IMR-90 (cell line): ENCODE measurements around the gene NCAPD3. TPM values are rescaled to one million over a fixed set of nuclear protein-coding genes. Genes with fewer than 3 reads are reported as not detected.

ENCODE experiments used
- ATAC-seq: fragments of 200-7000 bp; cut with Tn5 transposase; 2 replicates; pipeline ENCODE4 v1.9.1; 2020; ENCODE audit warnings: low read depth, mild to moderate bottlenecking, moderate library complexity
- BruUV-seq: library from RNA; stranded (reverse); fragments of 400-500 nt; replicated peaks from 2 replicates; lab custom pipeline; 2021; lab: Mats Ljungman, UMichigan
- CTCF ChIA-PET: fragments of 300-600 bp; formaldehyde crosslinking; extraction: SDS; loops from one replicate; lab custom pipeline; 2021; ENCODE audit warnings: antibody characterized with exemption; lab: Yijun Ruan, JAX
- POLR2A ChIA-PET: fragments of 300-600 bp; sonication (Branson Sonifier 250); formaldehyde crosslinking; loops from one replicate; lab custom pipeline; 2022; ENCODE audit warnings: antibody characterized with exemption; ENCODE audit not compliant: unreplicated experiment; lab: Charles Lee
- DNase-seq: peaks from one replicate; pipeline ENCODE4 v3.0.0; 2013
- H2AFZ ChIP-seq: replicated peaks from 2 replicates; pipeline ENCODE3; 2013; ENCODE audit warnings: low read length, mild to moderate bottlenecking; ENCODE audit not compliant: poor library complexity
- H2AK5ac ChIP-seq: 2 replicates; pipeline ENCODE4 v1.6.1; 2013; ENCODE audit warnings: low read depth, low read length, inconsistent platforms
- H2AK9ac ChIP-seq: replicated peaks from 2 replicates; pipeline ENCODE3; 2013; ENCODE audit warnings: mild to moderate bottlenecking, low read depth, low read length, moderate library complexity; ENCODE audit not compliant: poor library complexity
- H2BK120ac ChIP-seq: 2 replicates; pipeline ENCODE4 v1.6.1; 2013; ENCODE audit warnings: low read depth, low read length, inconsistent platforms
- H2BK15ac ChIP-seq: 3 replicates; pipeline ENCODE4 v1.6.1; 2013; ENCODE audit warnings: low read depth, low read length, inconsistent platforms
- H2BK20ac ChIP-seq: 2 replicates; pipeline ENCODE4 v1.6.1; 2013; ENCODE audit warnings: low read depth, mild to moderate bottlenecking, inconsistent platforms, low read length, moderate library complexity
- H2BK5ac ChIP-seq: 2 replicates; pipeline ENCODE4 v1.6.1; 2013; ENCODE audit warnings: mild to moderate bottlenecking, low read depth, low read length, inconsistent platforms; ENCODE audit not compliant: poor library complexity, severe bottlenecking
- H3K14ac ChIP-seq: replicated peaks from 2 replicates; pipeline ENCODE4 v1.6.1; 2013; ENCODE audit warnings: low read depth, low read length, inconsistent platforms
- H3K18ac ChIP-seq: 2 replicates; pipeline ENCODE4 v1.6.1; 2013; ENCODE audit warnings: low read depth, low read length, control low read depth
- H3K23ac ChIP-seq: 2 replicates; pipeline ENCODE4 v1.6.1; 2013; ENCODE audit warnings: low read depth, low read length, inconsistent platforms
- H3K27ac ChIP-seq: 2 replicates; pipeline ENCODE4 v1.5.1; 2013; ENCODE audit warnings: mild to moderate bottlenecking, control low read depth, low read length; ENCODE audit not compliant: insufficient read depth
- H3K27me3 ChIP-seq: 2 replicates; pipeline ENCODE4 v1.6.1; 2013; ENCODE audit warnings: low read length; ENCODE audit not compliant: control insufficient read depth, insufficient read depth
- H3K36me3 ChIP-seq: 2 replicates; pipeline ENCODE4 v1.6.1; 2013; ENCODE audit warnings: low read length, mixed read lengths; ENCODE audit not compliant: control insufficient read depth, insufficient read depth
- H3K4ac ChIP-seq: 2 replicates; pipeline ENCODE4 v1.6.1; 2013; ENCODE audit warnings: low read depth, low read length, inconsistent platforms
- H3K4me1 ChIP-seq: 2 replicates; pipeline ENCODE4 v1.6.1; 2013; ENCODE audit warnings: low read length, mixed read lengths; ENCODE audit not compliant: control insufficient read depth, insufficient read depth
- H3K4me2 ChIP-seq: 2 replicates; pipeline ENCODE4 v1.6.1; 2013; ENCODE audit warnings: low read depth, mild to moderate bottlenecking, control low read depth, low read length, moderate library complexity
- H3K4me3 ChIP-seq: 2 replicates; pipeline ENCODE4 v1.5.1; 2013; ENCODE audit warnings: low read depth, mild to moderate bottlenecking, control low read depth, low read length, moderate library complexity; ENCODE audit not compliant: insufficient read depth
- H3K56ac ChIP-seq: 2 replicates; pipeline ENCODE4 v1.6.1; 2013; ENCODE audit warnings: low read length, inconsistent platforms; ENCODE audit not compliant: insufficient read depth; ENCODE audit errors: extremely low read depth
- H3K79me1 ChIP-seq, 2 experiments: 2 replicates each; pipeline ENCODE4 v1.6.1; 2013; ENCODE audit warnings: low read length in 2 of 2, inconsistent platforms in 1 of 2, low read depth in 1 of 2
- H3K9ac ChIP-seq: 2 replicates; pipeline ENCODE4 v1.6.1; 2013; ENCODE audit warnings: low read depth, low read length, control low read depth
- H3K9me1 ChIP-seq: 2 replicates; pipeline ENCODE4 v1.6.1; 2013; ENCODE audit warnings: low read length, inconsistent platforms; ENCODE audit not compliant: insufficient read depth
- H3K9me3 ChIP-seq: 2 replicates; pipeline ENCODE4 v1.6.1; 2013; ENCODE audit warnings: low read length; ENCODE audit not compliant: control insufficient read depth, insufficient read depth
- H4K20me1 ChIP-seq: 2 replicates; pipeline ENCODE4 v1.6.1; 2013; ENCODE audit warnings: low read length, inconsistent platforms; ENCODE audit not compliant: insufficient read depth
- H4K5ac ChIP-seq: 2 replicates; pipeline ENCODE4 v1.6.1; 2013; ENCODE audit warnings: mild to moderate bottlenecking, low read depth, low read length, control low read depth
- H4K8ac ChIP-seq, 2 experiments: 2 replicates each; pipeline ENCODE4 v1.6.1; 2013; ENCODE audit warnings: low read depth in 2 of 2, low read length in 2 of 2, control low read depth in 1 of 2, inconsistent platforms in 1 of 2
- H4K91ac ChIP-seq: 2 replicates; pipeline ENCODE4 v1.6.1; 2013; ENCODE audit warnings: low read depth, low read length, inconsistent platforms; ENCODE audit not compliant: insufficient read depth
- BHLHE40 ChIP-seq: fragments of 150-350 bp; IDR thresholded peaks from 2 replicates; pipeline ENCODE4 v1.6.1; 2016; ENCODE audit warnings: mild to moderate bottlenecking, low read depth, low read length
- CHD1 ChIP-seq: IDR thresholded peaks from 2 replicates; pipeline ENCODE4 v1.6.1; 2012; ENCODE audit warnings: low read depth, low read length, improper control_type of control experiment
- ELK1 ChIP-seq: fragments of 150-350 bp; IDR thresholded peaks from 2 replicates; pipeline ENCODE4 v1.6.1; 2016; ENCODE audit warnings: low read depth, mild to moderate bottlenecking, low read length, moderate library complexity, borderline replicate concordance
- FOS ChIP-seq: fragments of 150-350 bp; IDR thresholded peaks from 2 replicates; pipeline ENCODE4 v1.6.1; 2016; ENCODE audit warnings: low read depth, low read length
- MAFK ChIP-seq: IDR thresholded peaks from 2 replicates; pipeline ENCODE4 v1.6.1; 2012; ENCODE audit warnings: low read depth, low read length, improper control_type of control experiment
- MXI1 ChIP-seq: IDR thresholded peaks from 2 replicates; pipeline ENCODE4 v1.6.1; 2012; ENCODE audit warnings: low read depth, mild to moderate bottlenecking, low read length, moderate library complexity, borderline replicate concordance
- RCOR1 ChIP-seq: IDR thresholded peaks from 2 replicates; pipeline ENCODE4 v1.6.1; 2012; ENCODE audit warnings: mild to moderate bottlenecking, low read length, improper control_type of control experiment; ENCODE audit not compliant: insufficient replicate concordance
- SMC3 ChIP-seq: fragments of 150-350 bp; IDR thresholded peaks from 2 replicates; pipeline ENCODE4 v1.6.1; 2016; ENCODE audit warnings: low read depth, mild to moderate bottlenecking, antibody characterized with exemption, low read length, moderate library complexity
- WGBS, 2 experiments: methylation state at CpG; one replicate each; pipeline versions ENCODE4 v1.1.5 to v1.1.7; 2013; ENCODE audit warnings: missing lambda C conversion rate in 2 of 2; ENCODE audit not compliant: insufficient read length in 1 of 2; ENCODE audit errors: extremely low coverage in 2 of 2; 5-methylcytosine and 5-hydroxymethylcytosine counted together
- dilution Hi-C: fragments of 300-500 bp; cut with HindIII; formaldehyde crosslinking; loops from one replicate; pipeline ENCODE4 v1.14.3; 2018; ENCODE audit warnings: low sequenced_read_pairs; ENCODE audit not compliant: unreplicated experiment
- in situ Hi-C: fragments of 300-500 bp; cut with MboI; formaldehyde crosslinking; loops from 3 replicates; pipeline ENCODE4 v1.14.3; 2019; ENCODE audit warnings: low sequenced_read_pairs, inconsistent platforms, mixed read lengths
- intact Hi-C: fragments of 100-400 bp; cut with micrococcal nuclease; formaldehyde crosslinking; loops from 2 replicates; pipeline ENCODE4 v1.10.0; 2022
- polyA plus RNA-seq, 3 experiments: library from polyadenylated mRNA; depleted of rRNA; stranded (reverse); fragments of >200 nt; gene quantifications; 2 replicates each; pipeline ENCODE4 v1.2.3, GENCODE V29; 2012; ENCODE audit warnings: low replicate concordance in 1 of 3
- total RNA-seq: library from RNA; depleted of rRNA; stranded (reverse); fragments of >200 nt; gene quantifications from 2 replicates; pipeline ENCODE4 v1.2.3, GENCODE V29; 2012

Gene NCAPD3
- total and polyA plus RNA-seq, 2 of the 4 experiments (the other 2 are of a cell fraction): 18.0 to 19.2 TPM

- H3K4ac ChIP-seq: no peak overlapping the region
- H2BK15ac ChIP-seq: no peak overlapping the region
- DNase-seq: no peak
- no peak overlapping the region for H3K14ac ChIP-seq
- H3K23ac ChIP-seq: no peak overlapping the region
- H3K4me2 ChIP-seq: no peak overlapping the region
- no peaks in the 10 kb centered on the region for H3K9me1 ChIP-seq
- no peak overlapping the region for H2AK9ac ChIP-seq
- ChIA-PET POLR2A (no interaction called here), CTCF (no interaction called here)
- no peak overlapping the region for H3K18ac ChIP-seq
- BruUV-seq: no TSS peak
- no peak overlapping the region for H2BK120ac ChIP-seq
- TF ChIP-seq FOS (no peak), CHD1 (no peak), MXI1 (no peak), SMC3 (no peak), RCOR1 (no peak), MAFK (no peak), BHLHE40 (no peak), ELK1 (no peak)
- peaks cover 12% of the 10 kb centered on the region for H3K36me3 ChIP-seq
- H3K79me1 ChIP-seq: no peaks in the 10 kb centered on the region
- no peak overlapping the region for H2BK5ac ChIP-seq
- H4K8ac ChIP-seq: no peak overlapping the region
- WGBS, 2 experiments: no CpG with 5 or more reads among the region's 5 CpGs
- H3K9me3 ChIP-seq: no peaks in the 10 kb centered on the region
- H4K5ac ChIP-seq: no peak overlapping the region
- H3K9ac ChIP-seq: no peak overlapping the region
- H2AK5ac ChIP-seq: no peak overlapping the region
- H3K27ac ChIP-seq: no peak overlapping the region
- no peak overlapping the region for H3K4me3 ChIP-seq
- no peak overlapping the region for H2AFZ ChIP-seq
- in situ Hi-C loops: no loop called here
- no peak overlapping the region for H2BK20ac ChIP-seq
- H3K56ac ChIP-seq: no peak overlapping the region
- dilution Hi-C loops: no loop called here
- H4K20me1 ChIP-seq: no peaks in the 10 kb centered on the region; the same call in 1 of the 2 replicates
- ATAC-seq: no peak
- no peak overlapping the region for H4K91ac ChIP-seq
- H3K27me3 ChIP-seq: peaks cover 15% of the 10 kb centered on the region; the same call in 1 of the 2 replicates
- H3K4me1 ChIP-seq: peaks cover 4% of the 10 kb centered on the region
- intact Hi-C loops: no loop called here
Observed at GRCh38 chr11:134267461-134267860, 43.7 kb upstream of the NCAPD3 start.
